ENCODE measurements around the gene CALHM3. TPM values are rescaled to one million over a fixed set of nuclear protein-coding genes. Genes with fewer than 3 reads are reported as not detected.
A peak's percentile ranks its signal among the peaks of the same experiment; 100 is the strongest.

Gene CALHM3
- total and polyA plus RNA-seq, 2 experiments from 2014 or later: not detected

- WGBS (ENCODE audit: low lambda C conversion rate, missing lambda C conversion rate): 98% methylated on average over 4 of the region's 4 CpGs
- no peaks in the 10 kb centered on the region for H3K9me3 ChIP-seq (ENCODE audit: low read depth)
- no peaks in the 10 kb centered on the region for H3K4me1 ChIP-seq (ENCODE audit: insufficient read depth)
- no peaks in the 10 kb centered on the region for H3K9me2 ChIP-seq (replicated peaks; ENCODE audit: insufficient read depth)
- TF ChIP-seq EZH2phosphoT487 (IDR thresholded peaks at IDR 0.05; ENCODE audit: low read depth, severe bottlenecking, unreplicated experiment): no peak
- no peak overlapping the region for H3K4me3 ChIP-seq
- no peak overlapping the region for H3K4me2 ChIP-seq
- no peaks in the 10 kb centered on the region for H3K27me3 ChIP-seq
- no peaks in the 10 kb centered on the region for H3K79me2 ChIP-seq
- H3K27ac ChIP-seq: no peak overlapping the region
- DNase-seq (ENCODE audit: low spot score): no peak
- no peaks in the 10 kb centered on the region for H4K20me1 ChIP-seq (ENCODE audit: insufficient read depth, poor library complexity, severe bottlenecking)
- no peaks in the 10 kb centered on the region for H3K36me3 ChIP-seq (replicated peaks; ENCODE audit: insufficient read depth, low read depth)
- H2AFZ ChIP-seq: no peak overlapping the region
These were observed 25.0 kb downstream of the CALHM3 start for GRCh38 chr10:103454026-103454425.

- TF ChIP-seq EZH2 (IDR thresholded peaks at IDR 0.05; ENCODE audit: borderline replicate concordance) (no peak), CTCF (IDR thresholded peaks at IDR 0.05; ENCODE audit: poor library complexity) (no peak), EZH2phosphoT487 (IDR thresholded peaks at IDR 0.05; ENCODE audit: low read depth, severe bottlenecking, unreplicated experiment) (no peak)
- Histone ChIP-seq H3K9me3 (ENCODE audit: low read depth) (no peaks in the 10 kb centered on the region), H3K4me3 (no peak overlapping the region), H2AFZ (peak overlapping the region; percentile 37), H3K27me3 (no peaks in the 10 kb centered on the region), H3K36me3 (replicated peaks; ENCODE audit: insufficient read depth, low read depth) (no peaks in the 10 kb centered on the region), H3K9me2 (replicated peaks; ENCODE audit: insufficient read depth) (no peaks in the 10 kb centered on the region), H3K27ac (peak overlapping the region; percentile 65), H4K20me1 (ENCODE audit: insufficient read depth, poor library complexity, severe bottlenecking) (no peaks in the 10 kb centered on the region), H3K4me2 (peak overlapping the region; percentile 87), H3K79me2 (no peaks in the 10 kb centered on the region), H3K4me1 (ENCODE audit: insufficient read depth) (no peaks in the 10 kb centered on the region)
- WGBS (ENCODE audit: low lambda C conversion rate, missing lambda C conversion rate): 59% methylated on average over 27 of the region's 27 CpGs
- DNase-seq (ENCODE audit: low spot score): no peak
These were observed 26.4 kb downstream of the CALHM3 start for GRCh38 chr10:103452506-103453230.

GRCh38 chr10:103451831-103452505 is 27.1 kb downstream of the CALHM3 start, which contains the start of gene CALHM2:
TSS of gene CALHM2 (minus strand) at chr10:103452370. CDS start at chr10:103449941, 2,429 bp downstream.
- H3K79me2 ChIP-seq: no peaks in the 10 kb centered on the region
- no peaks in the 10 kb centered on the region for H4K20me1 ChIP-seq (ENCODE audit: insufficient read depth, poor library complexity, severe bottlenecking)
- no peaks in the 10 kb centered on the region for H3K9me3 ChIP-seq (ENCODE audit: low read depth)
- no peaks in the 10 kb centered on the region for H3K4me1 ChIP-seq (ENCODE audit: insufficient read depth)
- no peaks in the 10 kb centered on the region for H3K36me3 ChIP-seq (replicated peaks; ENCODE audit: insufficient read depth, low read depth)
- no peak for TF ChIP-seq CTCF (IDR thresholded peaks at IDR 0.05; ENCODE audit: poor library complexity)
- no peak for TF ChIP-seq EZH2 (IDR thresholded peaks at IDR 0.05; ENCODE audit: borderline replicate concordance)
- no peak for TF ChIP-seq EZH2phosphoT487 (IDR thresholded peaks at IDR 0.05; ENCODE audit: low read depth, severe bottlenecking, unreplicated experiment)
- H3K27ac ChIP-seq: peak within 1 kb of the TSS; percentile 65
- H3K27me3 ChIP-seq: no peaks in the 10 kb centered on the region
- WGBS (ENCODE audit: low lambda C conversion rate, missing lambda C conversion rate): 34% methylated on average over 27 of the region's 32 CpGs
- DNase-seq (ENCODE audit: low spot score): peak; percentile 77
- no peaks in the 10 kb centered on the region for H3K9me2 ChIP-seq (replicated peaks; ENCODE audit: insufficient read depth)
- H3K4me2 ChIP-seq: peak within 1 kb of the TSS; percentile 87
- H3K4me3 ChIP-seq: peak within 1 kb of the TSS; percentile 39
- H2AFZ ChIP-seq: peak within 1 kb of the TSS; percentile 37

All from hepatocyte (in vitro differentiated cells).